ENCODE results near the gene GEMIN5.

GEMIN5 gene

GRCh38 chr5:154901276-154901675 lies 36.7 kb downstream of the GEMIN5 start:
- no peak for TF ChIP-seq POLR2AphosphoS5 (IDR thresholded peaks at IDR 0.05; ENCODE audit: low read depth)
- no peak for TF ChIP-seq GABPA (IDR thresholded peaks at IDR 0.05; ENCODE audit: low read depth)
- TF ChIP-seq REST (IDR thresholded peaks at IDR 0.05; ENCODE audit: insufficient replicate concordance, low read depth) = no peak
- no peak for TF ChIP-seq CTCF (IDR thresholded peaks at IDR 0.05; ENCODE audit: insufficient read depth, low read length)
- no peak for TF ChIP-seq SPI1 (IDR thresholded peaks at IDR 0.05; ENCODE audit: borderline replicate concordance, low read depth)
- H3K27ac ChIP-seq (replicated peaks) = no peak overlapping the region
- no peak for DNase-seq (ENCODE audit: low read depth in 1 of 2, low spot score in 1 of 2)
- H3K4me3 ChIP-seq (replicated peaks; ENCODE audit: insufficient read depth, low read length) = no peak overlapping the region
- H3K27me3 ChIP-seq (ENCODE audit: insufficient read depth, poor library complexity, severe bottlenecking) = no peaks in the 10 kb centered on the region

GRCh38 chr5:154900066-154900465 lies 37.9 kb downstream of the GEMIN5 start:
- Histone ChIP-seq H3K4me3 (replicated peaks; ENCODE audit: insufficient read depth, low read length) (no peak overlapping the region), H3K27me3 (ENCODE audit: insufficient read depth, poor library complexity, severe bottlenecking) (no peaks in the 10 kb centered on the region), H3K27ac (replicated peaks) (no peak overlapping the region)
- no peak for DNase-seq (ENCODE audit: low read depth in 1 of 2, low spot score in 1 of 2)
- TF ChIP-seq CTCF (IDR thresholded peaks at IDR 0.05; ENCODE audit: insufficient read depth, low read length) = no peak
- TF ChIP-seq SPI1 (IDR thresholded peaks at IDR 0.05; ENCODE audit: borderline replicate concordance, low read depth) = no peak
- TF ChIP-seq POLR2AphosphoS5 (IDR thresholded peaks at IDR 0.05; ENCODE audit: low read depth) = no peak

- TF ChIP-seq POLR2AphosphoS5 (IDR thresholded peaks at IDR 0.05; ENCODE audit: low read depth) (no peak), SPI1 (IDR thresholded peaks at IDR 0.05; ENCODE audit: borderline replicate concordance, low read depth) (no peak), CTCF (IDR thresholded peaks at IDR 0.05; ENCODE audit: insufficient read depth, low read length) (no peak), REST (IDR thresholded peaks at IDR 0.05; ENCODE audit: insufficient replicate concordance, low read depth) (no peak), GABPA (IDR thresholded peaks at IDR 0.05; ENCODE audit: low read depth) (no peak)
- Histone ChIP-seq H3K27me3 (ENCODE audit: insufficient read depth, poor library complexity, severe bottlenecking) (no peaks in the 10 kb centered on the region), H3K4me3 (replicated peaks; ENCODE audit: insufficient read depth, low read length) (no peak overlapping the region), H3K27ac (replicated peaks) (no peak overlapping the region)
- no peak for DNase-seq (ENCODE audit: low read depth in 1 of 2, low spot score in 1 of 2)
Observed at GRCh38 chr5:154899151-154899816, 38.7 kb downstream of the GEMIN5 start.

- no peaks in the 10 kb centered on the region for H3K27me3 ChIP-seq (ENCODE audit: insufficient read depth, poor library complexity, severe bottlenecking)
- H3K27ac ChIP-seq (replicated peaks) = no peak overlapping the region
- TF ChIP-seq SPI1 (IDR thresholded peaks at IDR 0.05; ENCODE audit: borderline replicate concordance, low read depth) (no peak), REST (IDR thresholded peaks at IDR 0.05; ENCODE audit: insufficient replicate concordance, low read depth) (no peak), GABPA (IDR thresholded peaks at IDR 0.05; ENCODE audit: low read depth) (no peak), POLR2AphosphoS5 (IDR thresholded peaks at IDR 0.05; ENCODE audit: low read depth) (no peak), CTCF (IDR thresholded peaks at IDR 0.05; ENCODE audit: insufficient read depth, low read length) (no peak)
- H3K4me3 ChIP-seq (replicated peaks; ENCODE audit: insufficient read depth, low read length) = no peak overlapping the region
- DNase-seq (ENCODE audit: low read depth in 1 of 2, low spot score in 1 of 2) = no peak
Observed at GRCh38 chr5:154898210-154898609, 39.8 kb downstream of the GEMIN5 start.

Data from HL-60 (cell line).